OCI-LY1 (cell line): Measurements from ENCODE around the gene CSF2.

Source experiments
- EZH2 ChIP-seq: fragments of 200-600 bp; sonication (generic), shearing (Covaris generic); IDR thresholded peaks from 2 replicates; pipeline ENCODE4 v1.8.0; 2017; ENCODE audit warnings: borderline replicate concordance, mixed run types, mild to moderate bottlenecking, antibody characterized with exemption, low read length, moderate library complexity, mixed read lengths
- TF ChIP-seq, protein P1 (sequence below): fragments of 200-600 bp; sonication (generic), shearing (Covaris generic); IDR thresholded peaks from 2 replicates; pipeline ENCODE4 v1.5.1; 2017; ENCODE audit warnings: mild to moderate bottlenecking, antibody characterized with exemption, low read length, moderate library complexity, mixed read lengths

DNA sequence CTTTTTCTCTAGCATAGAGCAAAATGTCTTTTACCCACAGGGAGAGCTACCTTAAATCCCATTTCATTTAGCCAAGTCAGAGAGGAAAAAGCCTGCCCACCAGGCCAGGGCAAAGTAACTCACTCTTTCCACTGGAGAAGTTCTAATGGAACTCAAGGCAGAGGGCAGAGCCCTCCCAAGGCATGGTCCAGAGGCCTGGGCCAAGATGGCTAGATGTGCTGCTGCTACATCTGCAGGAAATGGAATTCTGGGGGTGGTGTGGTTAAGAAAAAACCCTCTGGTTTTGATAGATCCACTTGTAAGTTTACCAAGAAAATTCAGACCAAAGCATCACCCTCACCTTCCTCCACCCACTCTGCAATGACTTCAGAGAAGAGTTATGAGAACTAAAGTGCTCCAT is 37.3 kb downstream of the CSF2 start:
- TF ChIP-seq, protein P1, sequence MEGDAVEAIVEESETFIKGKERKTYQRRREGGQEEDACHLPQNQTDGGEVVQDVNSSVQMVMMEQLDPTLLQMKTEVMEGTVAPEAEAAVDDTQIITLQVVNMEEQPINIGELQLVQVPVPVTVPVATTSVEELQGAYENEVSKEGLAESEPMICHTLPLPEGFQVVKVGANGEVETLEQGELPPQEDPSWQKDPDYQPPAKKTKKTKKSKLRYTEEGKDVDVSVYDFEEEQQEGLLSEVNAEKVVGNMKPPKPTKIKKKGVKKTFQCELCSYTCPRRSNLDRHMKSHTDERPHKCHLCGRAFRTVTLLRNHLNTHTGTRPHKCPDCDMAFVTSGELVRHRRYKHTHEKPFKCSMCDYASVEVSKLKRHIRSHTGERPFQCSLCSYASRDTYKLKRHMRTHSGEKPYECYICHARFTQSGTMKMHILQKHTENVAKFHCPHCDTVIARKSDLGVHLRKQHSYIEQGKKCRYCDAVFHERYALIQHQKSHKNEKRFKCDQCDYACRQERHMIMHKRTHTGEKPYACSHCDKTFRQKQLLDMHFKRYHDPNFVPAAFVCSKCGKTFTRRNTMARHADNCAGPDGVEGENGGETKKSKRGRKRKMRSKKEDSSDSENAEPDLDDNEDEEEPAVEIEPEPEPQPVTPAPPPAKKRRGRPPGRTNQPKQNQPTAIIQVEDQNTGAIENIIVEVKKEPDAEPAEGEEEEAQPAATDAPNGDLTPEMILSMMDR, result no peak
- TF ChIP-seq EZH2, result no peak
